HG02840 (cell line): ENCODE data around the gene BPHL.
"Not testable (repeated sequence)": the region's sequence is repeated elsewhere in the genome, so short reads cannot be mapped to it uniquely, and the experiment has no call there.

ENCODE experiments used
- ATAC-seq: cut with Tn5 transposase; IDR thresholded peaks from one replicate; pipeline ENCODE4 v1.9.1; 2021; ENCODE audit warnings: mild to moderate bottlenecking, moderate library complexity, moderate number of reproducible peaks; ENCODE audit not compliant: unreplicated experiment, low FRiP score

Gene BPHL

DNA sequence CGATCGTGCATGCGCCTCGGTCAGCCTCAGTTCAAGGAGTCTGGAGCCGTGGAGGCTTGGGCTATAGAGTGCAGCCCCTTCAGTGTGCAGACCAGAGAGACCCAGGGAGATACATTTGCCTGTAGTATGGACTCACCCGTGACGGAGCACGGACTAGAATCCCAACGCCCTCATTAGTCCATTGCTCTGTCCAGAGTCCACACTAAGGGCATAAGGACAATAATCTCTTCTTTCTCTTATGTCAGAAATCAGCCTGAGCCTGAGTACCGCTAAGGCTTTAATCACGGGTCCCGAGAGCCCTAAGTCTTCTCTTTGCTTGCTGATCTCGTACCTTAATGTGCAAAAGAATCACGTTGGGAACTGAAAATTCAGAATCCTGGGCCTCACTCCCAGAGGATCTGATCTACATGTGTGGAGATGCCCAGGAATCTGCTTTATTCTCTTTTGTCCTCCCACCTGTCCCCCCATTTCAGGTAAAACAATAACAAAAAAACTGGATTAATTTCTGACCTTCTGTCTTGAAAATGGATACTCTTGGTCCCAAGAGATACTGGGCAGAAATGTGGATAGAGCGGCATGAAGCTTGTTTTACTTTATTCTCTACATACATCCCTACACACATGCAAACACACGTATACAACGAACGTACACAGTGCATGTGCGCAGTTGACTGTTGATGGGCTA, 671 bp downstream of the BPHL start:
- peak; percentile 25 for ATAC-seq

DNA sequence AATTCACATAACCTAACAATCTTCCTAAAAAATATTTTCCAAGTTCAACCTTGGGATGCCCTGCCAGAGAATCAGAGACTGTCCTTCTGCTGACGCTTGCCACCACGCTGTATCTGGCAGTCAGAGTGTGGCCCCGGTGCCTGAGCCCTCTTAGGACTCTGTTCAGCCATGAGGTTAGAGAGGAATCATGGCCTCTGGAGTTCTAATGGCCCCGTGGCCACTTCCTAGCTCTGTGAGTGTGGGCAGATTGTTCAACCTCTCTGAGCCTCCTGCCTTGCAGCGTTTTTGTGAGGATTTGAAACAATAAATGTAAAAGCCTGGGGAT, 2.2 kb downstream of the BPHL start:
- no peak for ATAC-seq

DNA sequence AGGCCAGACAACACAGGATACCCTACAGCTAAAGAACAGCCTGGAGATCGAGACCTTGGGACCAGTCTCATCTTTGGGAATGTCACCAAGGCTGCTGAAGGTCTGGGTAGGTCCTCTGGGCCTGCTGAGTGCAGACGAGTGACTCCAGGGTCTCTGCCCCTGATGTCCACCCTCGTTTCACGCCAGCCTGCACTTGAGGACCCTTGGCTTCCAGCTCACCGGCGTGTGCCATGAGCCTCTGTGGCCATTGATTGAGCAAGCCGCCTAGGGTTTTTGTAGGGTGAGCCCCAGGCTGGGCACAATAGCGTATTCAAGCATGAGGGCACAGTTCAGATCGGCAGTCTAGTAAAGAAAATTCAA, 4.3 kb downstream of the BPHL start:
- ATAC-seq: no peak

DNA sequence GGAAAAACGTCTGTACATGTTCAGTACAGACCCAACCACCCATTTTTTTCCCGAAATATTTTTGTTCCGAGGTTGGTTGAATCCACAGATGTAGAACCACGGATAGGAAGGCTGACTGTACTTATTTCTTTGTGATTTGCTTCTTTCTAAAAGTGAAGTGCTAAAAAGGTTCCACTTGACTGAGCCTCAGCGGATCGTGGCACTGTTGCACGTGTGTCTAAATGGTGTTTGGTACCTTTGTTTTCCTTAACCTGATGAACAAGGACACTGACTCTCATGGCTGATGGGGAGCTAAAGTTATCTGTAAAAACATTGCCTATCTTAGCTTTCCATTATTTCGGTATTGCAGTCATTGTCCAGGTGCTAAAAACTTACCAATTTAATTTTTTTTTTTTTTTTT, 6.2 kb downstream of the BPHL start:
- ATAC-seq: no peak

DNA sequence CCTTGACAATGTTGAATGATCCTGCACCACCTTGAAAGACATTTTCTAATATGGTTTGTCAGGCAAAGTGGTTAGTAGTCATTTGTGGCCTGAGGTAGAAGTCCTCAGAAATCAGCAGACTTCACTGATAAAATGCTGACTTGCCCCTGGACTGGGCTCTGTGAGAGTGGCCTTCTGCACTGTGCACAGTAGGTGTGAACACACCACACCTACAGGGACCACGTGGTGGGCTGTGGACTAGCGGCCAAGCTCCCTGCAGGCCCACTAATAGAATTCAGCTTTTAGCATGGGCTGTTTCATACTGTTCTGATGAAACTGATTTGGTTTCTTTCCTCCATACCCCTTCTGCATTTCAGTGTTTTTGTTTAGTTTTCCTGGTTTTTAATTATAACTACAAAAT, 7.3 kb downstream of the BPHL start:
- no peak for ATAC-seq

DNA sequence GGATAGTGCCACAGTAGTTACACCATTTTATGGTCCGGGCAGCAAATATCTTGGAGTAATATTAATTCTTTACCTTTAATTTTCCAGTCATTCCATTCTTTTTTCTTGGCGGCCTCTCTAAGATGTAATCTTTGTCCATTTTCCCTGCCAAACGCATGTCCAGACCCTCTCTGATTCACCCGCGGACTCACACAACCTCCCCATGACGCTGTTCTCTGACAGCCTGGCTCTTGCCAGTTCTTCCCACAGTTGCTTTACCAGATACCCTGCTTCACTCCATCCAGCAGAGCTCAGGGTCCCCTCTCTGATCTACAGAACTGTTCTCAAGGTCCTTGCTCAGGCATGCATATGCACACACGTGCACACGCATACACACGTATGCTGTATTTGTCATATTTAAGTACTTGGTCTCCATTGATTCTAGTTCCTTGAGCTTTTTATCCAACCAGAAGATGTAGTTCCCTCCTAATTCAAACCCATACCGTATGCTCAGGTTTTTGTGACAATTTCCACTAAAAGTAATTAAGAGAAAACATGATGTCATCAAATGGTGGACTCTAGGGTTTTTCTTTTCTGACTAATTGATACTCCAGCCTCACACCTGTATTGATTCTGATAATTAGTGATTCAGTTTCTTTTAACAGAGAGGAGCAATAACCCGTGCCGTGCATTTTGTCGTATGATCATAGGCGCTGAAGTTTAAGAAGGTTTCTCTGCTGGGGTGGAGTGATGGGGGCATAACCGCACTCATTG, 10.0 kb downstream of the BPHL start:
- ATAC-seq: no peak

DNA sequence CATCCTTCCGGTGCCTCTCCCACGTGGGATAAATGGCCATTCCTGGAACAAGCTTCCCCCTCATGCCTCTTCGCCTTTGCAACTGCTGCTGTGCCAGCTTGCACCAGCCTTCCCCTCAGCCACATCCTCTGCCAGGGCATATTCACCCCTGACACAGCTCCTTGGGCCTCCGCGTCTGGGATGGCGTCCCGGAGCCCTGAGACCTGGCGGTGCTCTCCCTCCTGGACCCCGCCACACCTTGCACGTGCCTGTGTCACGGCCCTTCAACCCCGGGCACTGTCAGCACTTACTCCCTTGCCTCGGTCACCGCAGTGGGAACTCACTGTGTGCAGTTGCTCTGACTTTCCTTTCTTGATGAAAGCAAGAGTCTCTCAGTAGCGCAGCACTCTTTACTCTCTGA, 13.2 kb downstream of the BPHL start:
- ATAC-seq: no peak

DNA sequence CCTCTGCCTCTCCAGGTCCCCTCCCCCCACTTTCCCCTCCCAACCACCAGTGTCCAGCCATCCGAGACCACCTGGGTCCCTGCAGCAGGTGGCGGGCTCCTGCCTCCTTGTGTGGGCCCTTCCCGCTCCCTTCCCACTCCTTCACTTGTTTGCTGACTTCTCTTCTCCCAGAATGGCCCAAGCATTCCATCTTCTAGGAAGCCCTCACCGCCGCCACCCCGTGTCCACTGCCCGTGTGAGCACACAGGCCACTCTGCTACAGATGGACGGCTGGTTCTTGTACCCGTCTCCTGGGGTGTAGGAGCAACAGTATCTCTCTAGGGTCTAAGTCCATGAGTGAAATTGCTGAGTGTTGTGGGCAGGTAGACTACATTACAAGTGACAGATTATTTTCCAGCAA, 15.0 kb downstream of the BPHL start:
- no peak for ATAC-seq

DNA sequence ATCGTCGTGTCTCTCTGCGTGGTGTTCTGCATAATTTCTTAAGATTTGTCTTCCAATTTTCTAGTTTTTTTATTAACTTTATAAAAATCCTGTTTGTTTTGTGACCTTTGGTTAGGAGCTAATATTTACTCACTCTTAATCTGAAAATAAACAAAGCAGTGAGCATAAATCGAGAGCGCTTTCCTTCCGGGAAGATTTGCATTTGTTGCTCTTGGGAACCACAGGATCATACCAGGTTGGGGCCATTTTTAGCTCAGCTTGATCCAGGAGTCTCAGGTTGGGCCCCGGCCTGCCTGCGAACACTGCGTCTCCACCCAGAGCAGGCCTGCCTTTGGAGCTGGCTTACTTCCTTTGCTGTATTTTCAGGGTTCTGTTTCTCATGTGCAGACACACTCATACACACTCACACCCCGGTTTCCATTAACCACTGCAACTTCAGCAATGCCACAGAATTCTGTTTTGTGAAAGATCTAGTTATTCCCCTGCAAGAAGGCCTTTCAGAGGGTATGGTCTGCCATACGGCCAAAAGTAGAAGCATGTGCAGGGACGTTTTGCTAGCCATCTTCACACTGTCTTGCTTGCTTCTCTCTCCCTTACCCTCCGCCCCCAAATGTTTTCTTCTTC, 17.3 kb downstream of the BPHL start:
- no peak for ATAC-seq

DNA sequence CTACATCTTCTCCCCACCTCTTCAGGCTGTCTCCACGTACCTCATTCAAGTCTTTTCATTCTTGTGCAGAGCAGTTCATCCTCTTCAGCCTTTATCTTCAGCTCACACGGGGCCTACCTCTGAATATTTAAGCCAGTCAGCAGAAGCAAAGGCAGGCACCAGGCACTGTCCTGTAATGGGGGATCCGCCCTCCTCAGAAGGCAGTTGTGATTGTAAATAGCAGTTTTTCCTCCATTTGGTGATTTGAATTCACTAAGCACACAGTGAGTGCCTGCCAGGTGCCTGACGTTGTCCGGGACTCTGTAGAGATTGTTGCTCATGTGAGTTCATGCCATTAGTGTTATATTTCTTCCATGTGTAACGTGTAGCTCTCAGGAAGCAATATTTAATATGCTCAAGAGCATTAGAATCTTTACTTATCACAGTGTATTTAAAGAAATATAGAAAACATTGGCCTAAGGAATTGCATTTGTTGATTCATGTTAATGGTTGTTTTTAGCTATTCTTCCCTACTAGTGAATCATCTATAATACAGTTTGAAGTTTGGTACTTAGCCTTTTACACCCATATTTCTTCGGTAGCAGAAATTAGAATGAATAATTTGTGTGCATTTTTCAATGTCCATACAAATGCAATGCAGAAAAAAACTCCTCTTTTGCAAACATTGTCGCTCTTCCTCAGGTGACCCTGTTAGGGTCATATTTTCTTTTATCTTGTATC, 17.9 kb downstream of the BPHL start:
- ATAC-seq: no peak

DNA sequence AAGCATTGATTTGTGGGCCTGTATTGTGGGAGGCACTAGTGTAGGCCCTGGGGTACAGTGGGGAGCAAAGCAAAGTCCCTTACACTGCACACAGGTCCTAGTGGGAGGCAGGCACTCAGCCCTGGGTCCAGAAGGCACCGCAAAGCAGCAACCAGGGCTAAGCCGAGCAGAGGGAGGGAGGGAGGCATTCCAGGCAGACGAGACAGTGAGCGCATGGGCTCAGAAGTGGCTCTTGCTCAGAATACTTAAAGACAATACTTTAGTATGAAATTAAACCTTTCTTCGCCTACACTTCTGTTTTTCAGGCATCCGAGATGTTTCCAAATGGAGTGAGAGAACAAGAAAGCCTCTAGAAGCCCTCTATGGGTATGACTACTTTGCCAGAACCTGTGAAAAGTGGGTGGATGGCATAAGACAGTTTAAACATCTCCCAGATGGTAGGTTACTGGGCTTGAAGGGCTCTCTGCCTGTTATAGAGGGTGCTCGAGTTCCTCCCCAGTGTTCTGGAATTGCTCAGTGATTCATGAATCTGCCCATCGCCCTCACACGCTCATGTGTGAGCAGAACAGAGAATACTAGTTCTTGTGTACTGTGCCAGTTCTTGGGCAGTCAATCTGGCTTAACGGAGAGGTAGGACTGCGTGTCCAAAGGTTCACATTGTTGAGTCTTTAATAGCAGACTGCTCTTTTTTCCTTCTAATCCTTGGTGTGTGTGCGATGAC, 18.7 kb downstream of the BPHL start:
- ATAC-seq: no peak

DNA sequence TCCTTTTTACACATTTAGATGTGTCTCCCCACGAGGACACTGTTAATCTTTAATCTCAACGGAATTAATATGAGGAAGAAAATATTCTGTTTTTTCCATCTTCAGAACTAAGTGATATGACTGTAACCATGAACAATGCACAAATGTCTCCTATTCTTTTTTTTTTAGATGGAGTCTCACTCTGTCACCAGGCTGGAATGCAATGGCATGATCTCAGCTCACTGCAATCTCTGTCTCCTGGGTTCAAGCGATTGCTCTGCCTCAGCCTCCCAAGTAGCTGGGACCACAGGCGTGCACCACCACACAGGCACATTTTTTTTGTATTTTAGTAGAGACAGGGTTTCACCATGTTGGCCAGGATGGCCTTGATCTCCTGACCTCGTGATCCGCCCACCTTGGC, 19.4 kb downstream of the BPHL start:
- ATAC-seq: not testable (repeated sequence)

DNA sequence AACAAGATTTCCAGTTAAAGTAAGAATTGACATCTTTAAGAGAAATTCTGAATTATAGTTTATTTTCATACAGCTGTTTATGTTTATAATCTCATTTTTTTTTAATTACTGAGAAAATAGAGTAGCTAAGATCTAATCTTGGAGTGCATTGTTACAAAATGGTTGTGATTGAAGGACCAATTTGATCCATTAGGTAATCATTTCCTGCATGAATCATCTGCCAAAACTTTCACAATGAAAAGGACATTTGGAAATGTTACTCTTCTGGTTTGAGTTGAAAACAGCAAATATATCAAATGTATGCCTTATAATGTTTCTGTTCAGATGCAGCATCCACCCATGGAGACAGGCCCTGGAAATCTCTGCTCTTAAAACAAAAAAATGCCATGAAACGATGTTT, 19.8 kb downstream of the BPHL start:
- no peak for ATAC-seq

DNA sequence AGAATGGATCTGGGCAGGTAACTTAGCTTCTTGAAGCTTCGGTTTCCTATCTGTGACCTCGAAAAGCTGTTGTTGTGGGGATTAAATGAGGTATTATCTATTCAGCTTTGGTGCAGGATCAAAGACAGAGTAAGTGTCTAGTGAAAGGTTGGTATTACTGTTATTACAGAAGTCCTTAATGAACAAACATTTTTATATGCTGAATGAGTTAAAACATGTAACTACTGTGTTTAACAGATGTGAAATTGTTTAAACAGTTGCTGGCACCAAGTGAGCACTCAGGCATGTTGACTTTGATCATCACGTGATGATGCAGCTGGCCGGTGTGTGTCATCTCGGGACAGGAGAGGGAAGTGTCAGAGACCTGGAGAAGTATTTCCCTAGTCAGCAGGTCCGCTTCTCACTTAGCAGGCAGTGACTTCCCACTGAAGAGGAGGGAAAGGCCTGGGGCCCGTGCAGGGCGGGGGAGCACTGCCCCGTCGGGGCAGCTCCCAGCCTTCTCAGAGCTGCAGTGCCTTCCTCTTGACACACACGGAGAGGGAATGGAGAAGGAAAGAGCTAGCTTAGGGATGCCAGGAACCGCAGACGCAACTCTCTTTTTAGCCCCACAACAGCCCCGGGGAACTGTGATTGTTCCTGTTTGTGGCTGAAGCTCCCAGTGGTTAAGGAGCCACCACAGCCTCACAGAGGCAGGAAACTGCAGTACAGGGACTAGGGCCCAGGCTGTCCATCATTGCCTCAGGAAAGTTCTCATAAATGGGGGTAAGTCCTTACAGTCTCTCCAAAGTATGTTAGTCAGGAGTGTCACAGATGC, 20.8 kb downstream of the BPHL start:
- ATAC-seq: no peak

DNA sequence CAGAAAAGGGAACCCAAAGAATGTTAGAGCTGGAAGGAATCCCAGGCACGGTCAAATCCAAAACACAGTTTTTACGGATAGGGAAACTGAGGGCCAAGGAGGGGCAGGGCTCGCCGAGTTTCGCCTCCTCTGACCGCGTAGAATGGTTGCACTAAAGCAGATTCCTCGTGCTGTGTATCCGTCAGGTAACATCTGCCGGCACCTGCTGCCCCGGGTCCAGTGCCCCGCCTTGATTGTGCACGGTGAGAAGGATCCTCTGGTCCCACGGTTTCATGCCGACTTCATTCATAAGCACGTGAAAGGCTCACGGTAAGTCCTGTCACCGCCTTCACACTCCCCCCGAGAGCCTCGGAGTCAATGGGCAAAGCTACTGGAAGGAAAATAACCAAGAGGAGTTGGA, 21.7 kb downstream of the BPHL start:
- ATAC-seq: no peak

DNA sequence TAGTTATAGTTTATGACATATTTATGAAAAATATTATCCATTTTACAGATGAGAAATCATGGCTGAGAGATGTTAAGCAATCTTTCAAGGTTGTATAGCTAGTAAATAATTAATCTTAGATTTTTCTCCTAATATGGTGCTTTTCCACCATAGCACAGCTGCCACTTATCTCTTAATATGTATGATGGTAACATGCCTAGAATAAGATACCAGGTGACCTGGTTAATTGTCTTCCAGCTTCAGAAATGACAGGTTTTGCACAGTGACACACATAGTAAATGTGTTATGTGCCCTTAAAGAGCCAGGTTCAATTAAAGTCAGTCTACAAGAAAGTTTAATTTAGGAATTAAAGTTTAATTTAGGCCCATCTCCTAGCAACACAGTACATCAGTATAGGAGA, 24.0 kb downstream of the BPHL start:
- ATAC-seq: no peak

DNA sequence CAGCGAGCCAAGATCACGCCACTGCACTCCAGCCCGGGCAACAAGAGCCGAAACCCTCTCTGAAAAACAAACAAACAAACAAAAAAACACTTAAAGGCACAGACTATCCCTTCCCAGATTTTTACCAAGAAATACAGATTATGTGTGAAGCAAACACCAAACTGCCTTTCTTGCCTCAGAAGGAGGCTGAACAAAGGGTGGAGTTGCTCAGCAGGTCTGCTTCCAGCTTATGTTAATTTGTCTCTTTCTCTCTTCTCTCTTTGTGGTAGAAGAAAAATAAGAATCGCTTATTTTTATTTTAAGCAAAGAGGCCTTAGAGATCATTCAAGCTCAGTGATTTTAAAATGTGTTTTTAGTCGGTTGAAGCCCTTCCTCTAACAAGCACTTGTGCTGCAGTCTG, 24.6 kb downstream of the BPHL start:
- ATAC-seq: no peak

DNA sequence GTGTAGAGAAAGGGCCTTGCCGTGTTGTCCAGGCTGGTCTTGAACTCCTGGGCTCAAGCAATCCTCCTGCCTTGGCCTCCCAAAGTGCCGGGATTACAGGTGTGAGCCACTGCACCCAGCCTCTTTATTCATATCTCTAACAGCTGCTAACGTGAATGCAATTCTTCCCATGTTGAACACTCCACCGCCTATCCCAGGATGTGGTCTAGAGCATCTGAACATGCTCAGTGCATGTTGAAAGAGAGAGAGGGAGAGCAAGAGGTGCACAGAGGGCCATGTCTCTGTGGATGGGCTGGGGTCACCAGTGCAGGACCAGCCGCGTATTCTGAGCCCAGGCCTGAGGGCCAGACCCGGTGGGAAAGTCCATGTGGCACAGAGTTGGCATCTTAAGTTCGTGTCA, 26.1 kb downstream of the BPHL start:
- ATAC-seq: no peak

DNA sequence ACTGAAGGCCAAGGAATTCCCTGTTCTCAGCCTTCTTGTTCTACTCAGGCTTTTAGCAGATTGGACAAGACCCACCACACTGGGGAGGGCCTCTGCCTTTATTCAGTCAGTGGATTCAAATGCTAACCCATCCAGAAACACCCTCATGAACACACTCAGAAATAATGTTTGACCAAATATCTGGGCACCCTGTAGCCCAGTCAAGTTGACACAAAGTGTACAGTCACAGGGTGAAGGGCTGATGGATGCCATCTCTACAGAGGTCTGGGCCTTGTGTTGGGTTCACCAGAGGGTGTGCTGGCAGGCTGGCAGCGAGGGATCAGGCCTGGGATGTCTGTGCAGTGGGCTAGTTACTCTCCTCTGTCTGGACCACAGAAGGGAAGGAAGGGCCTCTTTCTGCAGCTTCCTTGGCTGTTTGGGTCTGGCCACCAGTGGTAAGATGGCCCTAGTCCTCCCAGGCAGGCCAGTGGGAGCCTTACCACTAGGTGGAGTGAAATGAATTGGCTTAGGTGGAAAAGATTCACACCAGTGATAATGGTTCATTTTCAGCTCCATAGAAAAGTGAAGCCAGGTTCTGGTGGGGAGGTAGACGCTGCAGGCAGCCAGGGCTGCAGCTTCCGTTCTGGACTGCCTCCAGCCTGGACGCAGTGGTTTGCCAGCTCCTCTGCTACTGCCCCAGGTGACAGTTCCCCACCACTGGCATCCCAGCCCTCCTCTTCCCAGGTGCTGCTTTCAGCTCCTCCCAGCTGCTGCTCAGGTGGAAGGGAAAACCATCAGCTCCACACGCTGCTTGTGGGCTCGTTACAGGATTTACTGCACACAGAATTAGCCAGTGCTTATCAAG, 29.6 kb downstream of the BPHL start:
- ATAC-seq: no peak
